OCI-LY3 (cell line): ENCODE measurements around the gene WIPF3.

Experiments
- EZH2phosphoT487 ChIP-seq: fragments of 200-600 bp; shearing (Covaris generic); IDR thresholded peaks from 2 replicates; pipeline ENCODE4 v1.6.1; 2018; ENCODE audit warnings: antibody characterized with exemption, mixed run types, low read depth
- TF ChIP-seq, protein P1 (sequence below): fragments of 200-600, 300-600 bp; sonication (generic); IDR thresholded peaks from 2 replicates; pipeline ENCODE4 v1.5.1; 2014; ENCODE audit warnings: antibody characterized with exemption, low read length, low read depth

DNA sequence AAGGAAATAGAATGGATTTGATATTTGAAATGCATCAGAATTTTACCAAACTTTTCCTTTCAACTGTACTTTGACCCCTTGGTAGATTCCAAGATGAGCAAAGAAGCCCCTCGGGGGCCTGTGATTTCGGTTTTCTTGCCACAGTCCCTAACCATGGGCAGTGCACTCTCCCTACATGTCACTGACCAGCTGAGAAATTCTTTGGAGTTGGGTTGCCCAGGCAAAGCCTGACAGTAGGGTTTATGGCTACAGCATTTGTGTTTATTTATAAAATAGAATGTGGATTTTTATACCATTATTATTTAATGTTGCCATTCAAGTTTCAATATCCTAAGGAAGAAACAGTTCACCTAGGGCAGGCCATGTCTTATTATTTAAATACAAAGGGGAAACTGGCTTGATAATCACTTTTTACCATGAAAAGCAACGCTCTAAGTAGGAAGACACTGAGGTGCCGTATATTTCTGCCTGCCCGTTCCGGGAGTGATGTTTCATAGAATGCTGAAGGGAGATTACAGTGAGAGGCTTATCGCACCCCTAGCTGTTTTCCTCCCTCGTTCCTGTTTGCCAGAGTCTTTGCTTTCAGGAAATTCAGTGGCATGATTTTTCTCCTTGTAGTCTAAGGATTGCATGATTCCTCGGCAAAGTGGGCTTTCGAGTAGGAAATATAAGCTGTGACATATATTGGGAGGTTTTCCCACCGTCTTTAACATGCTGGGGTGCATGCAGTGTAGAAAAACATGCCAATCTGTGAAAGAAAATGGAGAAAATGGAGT, 35.8 kb downstream of the WIPF3 start:
- TF ChIP-seq, protein P1, sequence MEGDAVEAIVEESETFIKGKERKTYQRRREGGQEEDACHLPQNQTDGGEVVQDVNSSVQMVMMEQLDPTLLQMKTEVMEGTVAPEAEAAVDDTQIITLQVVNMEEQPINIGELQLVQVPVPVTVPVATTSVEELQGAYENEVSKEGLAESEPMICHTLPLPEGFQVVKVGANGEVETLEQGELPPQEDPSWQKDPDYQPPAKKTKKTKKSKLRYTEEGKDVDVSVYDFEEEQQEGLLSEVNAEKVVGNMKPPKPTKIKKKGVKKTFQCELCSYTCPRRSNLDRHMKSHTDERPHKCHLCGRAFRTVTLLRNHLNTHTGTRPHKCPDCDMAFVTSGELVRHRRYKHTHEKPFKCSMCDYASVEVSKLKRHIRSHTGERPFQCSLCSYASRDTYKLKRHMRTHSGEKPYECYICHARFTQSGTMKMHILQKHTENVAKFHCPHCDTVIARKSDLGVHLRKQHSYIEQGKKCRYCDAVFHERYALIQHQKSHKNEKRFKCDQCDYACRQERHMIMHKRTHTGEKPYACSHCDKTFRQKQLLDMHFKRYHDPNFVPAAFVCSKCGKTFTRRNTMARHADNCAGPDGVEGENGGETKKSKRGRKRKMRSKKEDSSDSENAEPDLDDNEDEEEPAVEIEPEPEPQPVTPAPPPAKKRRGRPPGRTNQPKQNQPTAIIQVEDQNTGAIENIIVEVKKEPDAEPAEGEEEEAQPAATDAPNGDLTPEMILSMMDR = no peak
- TF ChIP-seq EZH2phosphoT487 = no peak
